Measurements from ENCODE around the gene URB1. TPM values are rescaled to one million over a fixed set of nuclear protein-coding genes. Genes with fewer than 3 reads are reported as not detected.

The URB1 gene
- total RNA-seq, 1 donor from 2014 or later = 24.4 TPM

- intact Hi-C loops (cut with micrococcal nuclease) = loop anchor here (1.0 to 5.0 kb wide), 5 partner anchors 19 to 680 kb away; partner anchors contain the start of genes MIS18A, SCAF4, SYNJ1 and URB1
Measured at GRCh38 chr21:32412162-32413014, 19.6 kb upstream of the URB1 start, which contains the start of gene EVA1C. TSS of gene EVA1C (plus strand) at chr21:32412706. CDS start at chr21:32412854, 148 bp downstream.

- intact Hi-C loops (cut with micrococcal nuclease) = loop anchor here (1.0 to 5.0 kb wide), 5 partner anchors 18 to 679 kb away; partner anchors contain the start of genes MIS18A, SCAF4, SYNJ1 and URB1
Measured at GRCh38 chr21:32411350-32412161, 18.7 kb upstream of the URB1 start.

GRCh38 chr21:32410916-32411315 lies 18.1 kb upstream of the URB1 start:
- intact Hi-C loops (cut with micrococcal nuclease) = loop anchor here (5.0 kb wide), 3 partner anchors 134 to 679 kb away; partner anchors contain the start of genes MIS18A, SCAF4 and SYNJ1

- intact Hi-C loops (cut with micrococcal nuclease) = loop anchor here (5.0 kb wide), 3 partner anchors 133 to 678 kb away; partner anchors contain the start of genes MIS18A, SCAF4 and SYNJ1
Measured at GRCh38 chr21:32410291-32410690, 17.5 kb upstream of the URB1 start.

- intact Hi-C loops (cut with micrococcal nuclease) = no loop called here
Measured at GRCh38 chr21:32406405-32406804, 13.6 kb upstream of the URB1 start.

GRCh38 chr21:32403201-32403777 lies 10.5 kb upstream of the URB1 start:
- intact Hi-C loops (cut with micrococcal nuclease) = loop anchor here (1.0 kb wide), 4 partner anchors 10 to 423 kb away; partner anchors contain the start of gene URB1

GRCh38 chr21:32393677-32394001 lies 827 bp upstream of the URB1 start:
- intact Hi-C loops (cut with micrococcal nuclease) = loop anchor here (1.0 to 5.0 kb wide), 11 partner anchors 10 to 1149 kb away; partner anchors contain the start of genes CFAP298, EVA1C, GART and MIS18A

GRCh38 chr21:32392299-32392879 lies 423 bp downstream of the URB1 start:
- intact Hi-C loops (cut with micrococcal nuclease) = loop anchor here (1.0 to 5.0 kb wide), 5 partner anchors 176 to 1085 kb away; partner anchors contain the start of genes SCAF4, SOD1 and TMEM50B

GRCh38 chr21:32391755-32392154 lies 1.1 kb downstream of the URB1 start:
- intact Hi-C loops (cut with micrococcal nuclease) = loop anchor here (1.0 to 5.0 kb wide), 5 partner anchors 177 to 1086 kb away; partner anchors contain the start of genes SCAF4, SOD1 and TMEM50B

- intact Hi-C loops (cut with micrococcal nuclease) = loop anchor here (5.0 kb wide), 1 partner anchor 1087 kb away; the partner anchor contains the start of gene TMEM50B
Measured at GRCh38 chr21:32390537-32391224, 2.1 kb downstream of the URB1 start.

- intact Hi-C loops (cut with micrococcal nuclease) = loop anchor here (5.0 kb wide), 1 partner anchor 1088 kb away; the partner anchor contains the start of gene TMEM50B
Measured at GRCh38 chr21:32389337-32390015, 3.3 kb downstream of the URB1 start.

- intact Hi-C loops (cut with micrococcal nuclease) = no loop called here
Measured at GRCh38 chr21:32388306-32388705, 4.5 kb downstream of the URB1 start.

- intact Hi-C loops (cut with micrococcal nuclease) = no loop called here
Measured at GRCh38 chr21:32387151-32387550, 5.7 kb downstream of the URB1 start.

GRCh38 chr21:32386195-32386870 lies 6.5 kb downstream of the URB1 start:
- intact Hi-C loops (cut with micrococcal nuclease) = no loop called here

- intact Hi-C loops (cut with micrococcal nuclease) = no loop called here
Measured at GRCh38 chr21:32383812-32384211, 9.0 kb downstream of the URB1 start.

- intact Hi-C loops (cut with micrococcal nuclease) = no loop called here
Measured at GRCh38 chr21:32382108-32382644, 10.6 kb downstream of the URB1 start.

- intact Hi-C loops (cut with micrococcal nuclease) = no loop called here
Measured at GRCh38 chr21:32381571-32381970, 11.2 kb downstream of the URB1 start.

- intact Hi-C loops (cut with micrococcal nuclease) = no loop called here
Measured at GRCh38 chr21:32380940-32381339, 11.9 kb downstream of the URB1 start.
